GM19240 (cell line): ENCODE results near the gene TMEM272.

ENCODE experiments used
- DNase-seq: peaks from one replicate; pipeline ENCODE4 v3.0.0; 2011; ENCODE audit warnings: low spot score; ENCODE audit not compliant: insufficient read length

TMEM272 gene

DNA sequence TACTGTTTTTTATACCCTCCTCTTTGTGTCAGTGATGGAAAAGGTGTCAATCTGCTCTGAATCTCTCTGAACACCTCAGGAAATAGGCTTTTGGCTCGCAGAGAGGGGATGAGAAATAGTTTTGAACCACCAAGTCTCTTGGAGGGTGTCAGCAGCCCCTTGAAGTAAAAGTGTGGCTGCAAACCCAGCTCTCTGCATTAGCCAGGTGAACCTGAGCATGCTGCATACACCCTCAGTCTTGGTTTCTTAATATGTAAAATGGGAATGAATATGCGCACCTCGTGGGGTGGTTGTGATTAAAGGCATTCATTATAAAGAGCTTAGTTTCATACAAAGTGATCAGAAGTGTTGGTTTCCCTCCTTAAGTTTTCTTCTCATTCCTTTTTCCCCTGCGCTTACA lies 39.7 kb downstream of the TMEM272 start:
- no peak for DNase-seq

DNA sequence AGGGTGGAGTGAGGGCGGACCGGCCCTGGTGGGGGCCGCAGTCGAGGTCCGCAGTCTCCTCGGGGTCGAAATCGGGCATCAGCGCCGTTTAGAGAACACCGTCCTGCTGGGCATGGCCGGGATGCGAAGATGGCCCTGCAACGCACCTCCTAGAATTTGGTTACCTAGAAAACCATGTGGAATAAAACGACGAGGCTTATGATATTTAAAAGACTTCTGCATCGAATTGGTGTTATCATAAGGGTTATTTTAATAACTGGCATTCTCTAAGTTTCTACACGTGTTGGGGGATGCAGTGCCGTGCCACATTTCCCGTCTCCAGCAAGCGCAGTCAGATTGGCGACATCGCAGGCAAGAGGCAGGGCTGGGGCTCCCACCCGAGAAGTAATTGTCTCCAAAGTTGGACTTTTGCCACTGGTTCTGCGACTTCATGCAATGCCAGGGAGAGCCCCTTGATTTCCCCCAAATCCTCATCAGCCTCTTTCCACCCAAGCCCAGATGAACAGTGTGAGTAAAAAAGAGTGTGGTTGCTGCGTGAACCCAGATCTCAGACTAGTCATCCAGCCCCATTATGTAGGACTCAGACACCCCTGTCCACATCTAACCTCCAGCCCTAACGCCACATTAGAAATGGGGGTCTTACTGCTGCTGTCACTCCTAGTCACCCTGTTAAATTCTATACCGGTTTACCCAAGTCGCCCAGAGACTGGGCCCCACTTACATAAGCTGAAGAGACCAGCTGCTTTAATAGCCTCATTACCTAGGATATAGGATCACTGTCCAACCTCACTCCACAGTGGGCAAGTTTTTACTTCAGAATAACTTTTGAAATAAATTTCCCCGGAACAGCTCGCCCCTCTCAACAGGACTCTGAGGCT lies 40.4 kb downstream of the TMEM272 start:
- no peak for DNase-seq

DNA sequence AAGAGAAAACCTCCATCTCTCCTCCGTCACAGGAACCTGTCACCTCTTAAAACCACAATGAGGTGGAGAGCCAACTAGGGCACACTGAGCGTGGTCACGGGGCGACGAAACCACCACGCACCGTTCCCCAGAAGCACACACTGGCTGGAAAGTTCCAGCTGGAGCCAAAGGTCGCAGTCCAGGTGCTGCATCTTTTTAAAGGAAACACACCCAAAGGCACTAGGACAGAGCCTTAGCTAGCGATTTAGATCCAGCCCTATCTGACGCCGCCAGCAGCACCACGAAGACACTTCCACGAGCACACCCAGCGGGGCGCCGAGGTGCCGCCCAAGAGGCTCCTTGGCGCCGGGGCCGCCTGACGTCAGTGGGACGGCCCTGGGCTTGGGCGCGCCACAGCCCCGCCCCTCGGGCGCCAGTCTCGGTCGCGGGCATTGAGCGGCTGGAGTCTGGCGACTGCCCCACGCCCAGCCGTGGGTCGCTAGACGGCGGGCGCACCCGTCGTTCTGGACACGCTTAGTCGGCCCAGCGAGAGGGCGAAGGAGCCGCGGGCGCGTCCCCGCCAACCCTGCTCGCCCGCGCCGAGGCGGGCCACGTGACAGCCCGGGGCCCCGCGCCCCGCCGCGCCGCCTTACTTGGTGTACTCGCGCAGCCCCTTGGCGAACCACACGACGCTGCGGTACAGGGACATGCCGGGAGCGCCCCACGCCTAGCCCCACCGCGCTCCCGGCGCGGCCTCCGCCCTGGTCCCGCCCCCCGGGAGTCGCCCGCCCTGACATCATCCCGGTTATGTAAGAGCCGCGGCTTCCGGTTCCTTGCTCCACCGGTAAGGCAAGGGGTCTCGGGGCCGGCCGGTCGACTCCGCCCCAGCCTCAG lies 41.3 kb downstream of the TMEM272 start, which contains the start of gene DHRS12:
Gene DHRS12, minus strand, starts transcription at position 742 of the 873 bp plus-strand sequence. CDS start 4,504 bp downstream, outside the sequence.
- DNase-seq = peak; percentile 77

DNA sequence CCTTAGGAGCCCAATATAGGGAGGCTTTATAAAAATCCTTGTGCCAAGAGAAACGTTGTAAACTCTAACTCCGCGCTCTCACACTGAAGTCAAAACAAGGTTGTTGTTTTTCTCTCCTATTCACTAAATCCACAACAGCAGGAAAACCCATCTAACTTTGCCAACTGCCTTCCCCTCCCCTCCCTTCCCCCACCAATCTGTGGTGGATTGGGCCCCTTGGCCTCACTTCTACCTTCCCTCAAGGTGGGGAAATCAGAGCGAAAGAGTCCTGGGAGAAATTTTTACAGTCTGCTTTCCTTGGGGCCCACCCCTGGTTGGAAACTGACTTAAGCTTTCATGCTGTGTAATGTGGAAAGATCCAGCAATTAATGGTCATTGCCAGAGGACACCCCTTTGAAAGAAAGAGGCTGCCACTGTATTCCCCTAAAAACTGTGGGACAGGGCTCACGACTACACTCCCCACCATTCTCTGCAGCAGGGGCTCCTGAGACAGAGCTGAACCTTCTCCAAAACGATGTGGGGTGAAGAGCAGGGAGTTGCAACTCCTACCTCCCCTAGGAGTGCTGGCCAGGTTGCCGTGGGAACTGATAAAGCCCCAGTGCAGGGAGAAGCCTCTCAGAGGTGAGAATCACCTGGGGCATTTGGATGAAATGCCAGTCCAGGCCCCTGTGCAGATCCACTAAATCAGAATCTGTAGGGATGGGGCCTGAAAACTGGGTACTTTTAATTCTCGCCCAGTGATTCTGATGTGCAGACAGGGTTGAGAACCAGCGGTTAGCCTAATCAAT lies 42.2 kb downstream of the TMEM272 start:
- DNase-seq = no peak

DNA sequence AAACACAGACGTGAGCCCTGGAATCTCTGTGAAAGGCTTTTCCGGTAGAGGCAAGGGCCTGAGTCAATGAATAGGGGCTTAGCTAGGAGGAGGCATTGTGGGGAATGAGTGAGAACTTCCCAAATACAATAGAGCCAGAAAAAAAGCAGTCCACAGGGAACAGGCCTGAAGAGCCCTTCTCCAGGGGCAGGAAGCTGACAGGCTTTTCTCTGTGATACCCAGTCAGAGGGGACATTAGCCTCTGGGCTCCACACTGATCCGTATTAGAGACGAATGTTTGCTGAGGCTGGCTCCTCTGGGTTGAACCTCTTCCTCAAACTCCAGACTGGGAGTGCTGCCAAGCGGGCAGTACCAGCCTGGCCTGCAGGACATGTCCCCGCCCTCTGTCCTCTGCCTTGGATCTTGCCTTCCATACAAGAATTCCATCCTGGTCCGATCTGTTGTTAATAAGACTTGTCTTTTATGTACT lies 43.3 kb downstream of the TMEM272 start:
- DNase-seq = no peak

DNA sequence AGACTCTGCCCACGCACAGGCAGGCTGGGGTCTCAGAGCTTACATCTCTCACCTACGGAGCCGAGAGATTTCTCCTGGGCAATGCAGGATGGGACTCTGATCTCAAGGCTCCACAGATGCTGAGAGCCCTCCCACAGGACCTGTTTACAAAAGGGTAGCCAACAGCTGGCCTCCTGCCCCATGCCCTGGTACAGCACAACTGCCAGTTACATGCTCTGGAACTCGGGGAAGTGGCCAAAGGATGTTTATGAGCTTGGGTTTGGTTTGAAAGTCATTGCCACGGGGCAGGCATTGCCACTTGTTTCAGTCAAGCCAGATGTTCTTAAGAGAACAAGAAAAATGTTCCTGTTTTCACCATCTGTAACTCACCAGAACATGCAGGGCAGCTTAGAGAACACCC lies 44.5 kb downstream of the TMEM272 start:
- DNase-seq = no peak

DNA sequence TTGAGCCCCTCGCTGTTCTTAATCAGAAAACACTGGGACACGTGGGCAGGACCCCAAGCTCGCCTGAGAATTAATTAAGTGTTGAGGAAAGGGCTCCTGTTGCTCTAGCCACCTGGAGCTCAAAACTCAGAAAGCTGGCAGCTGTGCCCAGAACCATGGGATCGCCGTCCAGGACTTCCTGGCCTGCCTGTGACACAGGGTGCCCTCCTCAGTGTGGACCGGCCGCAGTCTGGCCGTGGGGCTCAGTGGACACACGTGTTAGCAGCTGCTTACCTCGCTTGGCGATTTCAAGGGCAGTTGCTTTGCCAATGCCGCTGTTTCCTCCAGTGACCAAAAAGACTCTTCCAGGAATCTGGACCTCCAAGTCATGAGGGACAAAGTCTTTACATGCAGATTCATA lies 45.7 kb downstream of the TMEM272 start:
- no peak for DNase-seq

DNA sequence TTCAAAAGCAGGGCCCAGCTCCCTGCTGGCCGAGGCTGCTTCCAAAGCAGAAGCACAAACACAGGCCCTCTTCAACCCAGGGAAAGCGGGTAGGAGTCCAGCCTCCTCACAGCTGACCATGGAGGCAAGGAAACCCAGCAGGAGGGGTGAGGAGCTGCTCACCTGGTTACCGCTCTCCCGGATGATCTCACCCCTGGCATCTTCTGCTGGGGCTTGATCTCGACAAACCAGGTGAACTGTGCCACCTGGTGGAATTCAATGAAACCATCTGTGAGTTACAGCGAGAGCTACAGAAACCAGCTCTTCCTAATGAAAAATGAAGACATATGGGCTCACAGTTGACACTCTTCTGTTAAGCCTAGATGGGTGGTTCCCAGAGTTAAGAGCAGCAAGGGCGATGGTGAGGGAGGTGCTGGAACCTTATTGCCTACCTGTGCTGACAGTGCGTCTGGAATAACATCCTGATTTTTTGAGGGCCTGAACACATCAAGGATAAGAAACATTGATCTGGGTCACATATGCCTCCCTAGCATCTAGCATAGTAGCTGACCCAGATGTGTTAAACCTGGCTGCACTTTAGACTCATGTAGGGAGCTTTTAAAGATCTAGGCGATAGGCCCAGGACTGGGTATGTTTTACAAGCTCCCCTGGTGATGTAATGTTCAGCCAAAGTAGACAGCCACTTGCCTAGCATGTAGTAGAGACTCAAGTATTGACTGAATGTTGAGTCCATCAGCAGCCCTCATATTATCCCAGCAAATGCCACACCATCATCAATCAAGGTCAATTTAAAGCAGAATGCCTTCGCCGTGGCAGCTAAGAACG lies 47.1 kb downstream of the TMEM272 start:
- DNase-seq = no peak

DNA sequence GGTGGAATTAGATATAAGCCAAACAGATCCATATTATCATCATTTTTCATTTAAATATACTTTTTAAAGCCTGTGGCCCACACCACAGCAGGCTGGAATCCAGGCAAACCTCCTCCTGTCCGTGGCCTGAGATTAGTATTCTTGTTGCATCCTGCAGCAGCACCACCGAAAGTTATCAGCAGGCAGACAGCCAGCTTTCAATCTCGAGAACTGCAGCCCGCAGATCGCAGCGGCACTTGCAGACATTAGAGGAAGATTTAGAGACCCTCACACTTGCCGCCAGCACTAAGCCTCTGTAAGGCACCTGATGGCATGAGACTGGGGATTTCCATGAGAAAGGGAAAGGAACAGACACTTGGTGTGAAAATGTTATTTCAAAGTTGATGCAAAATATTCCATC lies 48.4 kb downstream of the TMEM272 start:
- no peak for DNase-seq

DNA sequence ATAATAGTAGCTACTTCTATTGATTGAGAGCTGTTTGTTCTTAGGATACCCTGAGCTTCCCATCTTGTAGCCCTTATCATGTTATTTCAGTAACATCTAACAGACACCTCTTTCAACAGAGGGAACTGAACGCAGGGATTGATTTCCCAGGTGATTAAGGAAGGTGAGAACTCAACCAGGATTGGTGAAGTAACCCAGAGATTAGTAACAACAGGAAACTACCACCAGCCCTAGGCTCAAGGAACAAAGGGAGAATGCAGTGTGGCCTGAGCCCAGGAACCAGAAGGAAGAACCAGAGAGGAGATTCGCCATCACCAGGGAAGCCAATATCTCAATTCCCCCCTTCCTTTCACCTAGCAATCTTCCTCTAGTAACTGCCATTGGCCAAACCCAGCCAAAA lies 49.6 kb downstream of the TMEM272 start:
- no peak for DNase-seq

DNA sequence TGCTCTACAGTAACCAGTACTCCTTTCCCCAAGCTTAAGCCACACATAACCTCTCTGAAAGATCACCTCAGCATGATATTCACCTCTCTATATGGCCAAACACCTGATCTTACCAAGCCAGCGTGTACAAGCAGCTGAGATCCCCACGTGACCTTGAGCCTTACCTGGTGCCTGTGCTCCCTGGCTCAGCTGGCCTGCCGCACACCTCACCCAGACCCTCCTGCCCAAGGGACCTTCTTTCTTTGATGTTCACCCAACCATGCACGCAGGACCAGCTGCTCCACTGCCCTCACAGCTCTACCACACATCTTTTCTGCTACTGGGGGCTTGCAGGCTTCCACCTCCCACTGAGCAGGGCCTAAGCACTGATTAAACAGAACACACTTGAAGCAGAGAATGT lies 50.0 kb downstream of the TMEM272 start:
- no peak for DNase-seq

DNA sequence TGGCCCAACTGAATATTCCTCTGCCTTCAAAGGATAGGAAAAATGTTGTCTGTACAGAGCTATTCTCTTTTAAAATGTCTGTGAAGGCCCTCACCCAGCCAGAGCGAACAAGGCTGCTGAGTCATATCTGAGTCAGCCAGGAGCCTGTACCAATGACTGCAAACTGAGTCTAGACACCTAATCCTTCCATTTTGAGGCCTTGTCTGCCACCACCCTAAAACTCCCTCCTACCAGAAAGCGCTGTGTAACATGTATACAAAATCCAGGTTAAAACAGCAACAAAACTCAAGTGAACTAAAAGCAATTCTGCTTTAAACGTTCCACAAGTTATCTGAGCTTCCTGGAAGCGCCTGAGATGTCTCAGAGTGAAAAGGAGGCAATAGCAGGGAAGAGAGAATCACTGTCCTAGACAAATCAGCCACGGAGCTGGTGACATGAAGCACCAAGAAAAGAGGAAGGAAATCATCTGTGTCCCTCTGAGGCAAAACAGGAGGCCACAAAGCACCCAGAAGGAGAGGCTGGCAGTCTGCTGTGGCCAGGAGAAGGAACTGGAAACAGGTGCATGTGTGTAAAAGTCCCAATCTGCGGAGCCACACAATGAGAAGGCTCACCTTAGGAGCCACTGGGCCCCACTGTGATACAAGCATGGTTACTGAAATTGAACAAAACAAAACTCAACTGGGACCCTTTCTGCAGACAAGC lies 51.3 kb downstream of the TMEM272 start:
- no peak for DNase-seq

DNA sequence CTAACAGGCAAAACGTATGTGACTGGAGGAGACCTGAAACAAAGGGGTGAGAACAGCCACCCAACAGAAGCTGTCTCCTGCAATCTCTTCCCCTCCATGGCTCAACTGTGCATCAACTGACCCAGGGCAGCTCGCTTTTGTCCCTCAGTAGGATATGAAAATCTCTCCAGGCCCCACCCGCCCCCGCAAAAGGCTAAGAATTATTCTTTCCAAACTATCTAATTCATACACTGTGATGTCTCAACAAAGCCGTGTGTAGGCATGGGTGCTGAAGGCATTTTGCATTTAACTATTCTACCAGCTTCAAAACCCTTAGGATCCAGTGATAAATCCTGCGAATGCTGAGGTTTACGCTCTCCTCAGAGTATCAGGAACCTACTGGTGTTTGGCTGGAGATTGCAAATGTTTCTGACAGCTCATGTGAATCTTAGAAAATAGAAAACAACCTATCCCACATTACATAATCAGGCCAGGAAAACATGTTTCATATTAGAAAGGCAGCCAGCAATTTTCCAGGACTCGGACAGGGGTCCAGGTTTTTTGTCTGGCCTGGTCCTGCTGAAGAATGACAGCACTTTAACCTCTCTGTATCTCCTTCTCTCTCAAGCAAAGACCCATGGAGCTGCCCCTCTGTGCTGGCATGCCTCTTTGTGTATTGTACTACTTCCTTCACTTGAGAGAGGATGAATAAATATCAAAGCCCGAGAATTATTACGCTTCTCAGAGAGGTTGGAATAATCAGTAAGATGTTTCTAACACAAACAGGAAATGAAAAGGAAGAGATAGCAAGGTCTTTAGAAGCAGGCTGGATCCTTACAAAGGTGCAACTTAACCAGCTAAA lies 58.3 kb downstream of the TMEM272 start:
- DNase-seq = no peak

DNA sequence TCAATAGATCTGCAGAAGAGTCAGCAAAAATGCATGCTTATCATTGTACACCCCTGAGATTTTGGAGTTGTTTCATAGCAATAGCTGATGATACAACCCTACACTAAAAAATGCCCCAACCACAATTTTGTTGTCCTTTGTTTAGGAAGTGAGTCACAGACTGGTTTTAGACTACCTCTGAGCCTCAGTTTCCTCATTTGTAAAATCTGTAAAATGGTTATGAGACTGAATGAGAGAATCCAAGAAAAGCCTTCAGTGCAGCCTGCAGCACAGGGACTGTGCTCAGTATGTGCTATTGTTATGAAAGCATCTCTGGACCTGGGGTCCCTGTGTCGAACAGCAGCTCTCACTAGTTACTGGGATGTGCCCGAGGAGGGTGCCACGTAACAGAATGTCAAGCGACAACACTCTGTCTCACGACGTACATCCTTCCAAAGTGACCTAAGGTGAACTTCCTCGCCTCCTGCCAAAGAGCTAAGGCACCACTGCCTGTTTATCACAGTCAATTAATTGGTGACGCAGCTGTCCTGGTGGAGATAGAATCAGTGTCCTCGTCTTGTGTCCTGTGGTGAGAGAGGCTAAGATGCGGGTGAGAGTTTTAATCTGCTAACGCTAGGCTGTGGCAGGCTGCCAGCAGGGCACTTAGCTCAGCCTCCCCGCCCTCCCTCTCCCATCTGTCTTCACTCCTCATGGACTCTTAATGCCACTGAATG lies 59.1 kb downstream of the TMEM272 start:
- no peak for DNase-seq

DNA sequence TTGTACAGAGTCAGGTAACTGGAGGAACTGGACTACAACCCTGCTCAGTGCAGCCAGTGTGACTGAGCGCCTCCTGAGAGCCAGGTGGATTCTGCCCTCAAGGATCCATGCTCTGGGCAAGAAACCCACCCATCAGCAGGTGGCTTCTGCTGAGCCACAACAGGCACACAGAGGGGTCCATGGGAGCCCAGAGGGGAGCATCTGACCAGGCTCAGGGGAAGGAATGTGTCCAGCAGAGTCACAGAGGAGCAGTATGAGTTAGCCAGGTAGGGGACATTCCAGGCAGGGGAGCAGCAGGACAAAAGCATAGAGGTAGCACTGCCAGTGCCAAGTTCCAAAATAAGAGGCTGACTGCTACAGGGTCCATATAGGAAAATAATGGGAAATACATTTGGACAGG lies 60.9 kb downstream of the TMEM272 start:
- DNase-seq = no peak

DNA sequence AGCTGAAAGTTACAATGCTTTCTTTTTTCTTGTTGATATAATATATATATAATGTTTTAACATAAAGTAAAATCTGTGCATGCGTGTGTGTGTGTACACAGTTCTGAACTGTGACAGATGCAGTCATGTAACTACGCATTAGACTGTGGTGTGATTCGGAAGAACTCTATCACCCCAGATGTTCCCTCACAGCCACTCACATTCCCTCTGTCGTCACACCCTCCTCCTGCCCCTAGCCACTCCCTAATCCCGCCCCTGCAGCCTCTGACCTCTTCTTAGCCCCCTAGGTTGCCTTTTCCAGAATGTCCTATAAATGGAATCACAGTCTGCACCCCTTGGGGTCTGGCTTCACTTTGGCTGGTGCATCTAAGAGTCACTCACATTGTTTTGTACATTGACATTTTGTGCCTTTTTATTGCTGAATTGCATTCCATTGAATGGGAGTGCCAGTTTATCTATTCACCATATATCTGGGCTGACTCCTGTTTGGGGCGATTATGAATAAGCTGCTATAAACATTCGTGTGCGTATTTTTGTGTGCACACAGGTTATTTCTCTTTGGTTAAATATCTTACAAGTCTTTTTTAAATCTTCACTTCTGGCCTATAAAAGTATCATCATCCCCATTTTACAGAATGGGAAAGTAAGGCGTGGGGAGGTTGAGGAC lies 61.4 kb downstream of the TMEM272 start:
- no peak for DNase-seq

DNA sequence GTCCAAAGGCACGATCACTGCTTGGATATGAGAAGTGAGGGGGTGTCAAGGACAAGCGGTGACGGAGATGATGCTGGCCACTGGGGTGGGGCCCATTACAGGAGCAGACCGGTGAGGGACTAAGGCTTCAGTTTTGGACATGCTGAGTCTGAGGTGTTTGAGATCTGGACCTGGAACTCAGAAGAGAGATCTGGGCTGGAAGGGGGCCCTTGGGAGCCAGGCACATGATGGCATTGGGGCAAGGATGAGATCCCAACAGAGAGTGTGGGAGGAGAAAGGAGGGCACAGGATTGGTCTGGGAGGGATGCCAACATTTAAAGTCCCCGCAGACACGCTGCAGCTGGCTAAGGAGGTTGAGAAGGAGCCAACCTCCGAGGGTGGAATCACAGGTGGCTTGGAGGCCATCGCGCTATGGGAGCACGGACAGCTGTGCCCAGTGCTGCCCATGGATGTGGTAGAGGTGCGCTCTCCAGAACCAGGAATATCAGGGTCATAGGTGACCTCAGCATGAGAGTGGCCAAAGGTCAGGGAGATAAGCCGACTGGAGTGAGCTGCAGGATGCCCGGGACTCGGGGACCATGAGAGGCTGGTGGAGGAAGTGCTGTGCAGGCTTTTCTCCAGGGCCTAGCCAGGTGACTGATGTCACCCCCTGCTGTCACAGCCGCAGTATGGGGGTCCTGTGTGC lies 62.8 kb downstream of the TMEM272 start:
- no peak for DNase-seq
